ENCODE results near the gene THOC5. TPM values are rescaled to one million over a fixed set of nuclear protein-coding genes. Genes with fewer than 3 reads are reported as not detected.

The THOC5 gene
- total RNA-seq, 3 donors from 2014 or later (not counting 1 experiment from before 2014, with no cell fraction given) = 42.4 to 62.5 (median 52.6) TPM

- H3K27ac Mint-ChIP-seq = no peak overlapping the region
- H3K4me3 Mint-ChIP-seq = no peak overlapping the region
- H3K36me3 Mint-ChIP-seq = no peaks in the 10 kb centered on the region
- Histone ChIP-seq H3K9me3 (ENCODE audit: control insufficient read depth, insufficient read depth, low read length) (no peaks in the 10 kb centered on the region), H3K27ac (ENCODE audit: low read length) (no peak overlapping the region), H3K4me3 (ENCODE audit: low read length) (no peak overlapping the region), H3K4me1 (ENCODE audit: control insufficient read depth, insufficient read depth, low read length) (no peaks in the 10 kb centered on the region), H3K27me3 (ENCODE audit: control insufficient read depth, insufficient read depth, low read length) (no peaks in the 10 kb centered on the region), H3K36me3 (ENCODE audit: control insufficient read depth, insufficient read depth, low read length) (no peaks in the 10 kb centered on the region)
- H3K9me3 Mint-ChIP-seq = no peaks in the 10 kb centered on the region
- ATAC-seq = no peak
- H3K4me1 Mint-ChIP-seq = no peaks in the 10 kb centered on the region
- TF ChIP-seq CTCF (IDR thresholded peaks at IDR 0.05) = no peak
- intact Hi-C loops (cut with micrococcal nuclease) = no loop called here
- WGBS (ENCODE audit: insufficient coverage) = 78% methylated on average over 6 of the region's 6 CpGs
- peaks cover 0 to 3% of the 10 kb centered on the region in 2 donors for H3K27me3 Mint-ChIP-seq (ENCODE audit: low read depth in 2 of 2)
- DNase-seq = no peak
Observed at GRCh38 chr22:29487426-29487986, 66.1 kb downstream of the THOC5 start.

GRCh38 chr22:29485448-29485847 is 68.1 kb downstream of the THOC5 start:
- Histone ChIP-seq H3K36me3 (ENCODE audit: control insufficient read depth, insufficient read depth, low read length) (no peaks in the 10 kb centered on the region), H3K27ac (ENCODE audit: low read length) (no peak overlapping the region), H3K27me3 (ENCODE audit: control insufficient read depth, insufficient read depth, low read length) (peaks cover 4% of the 10 kb centered on the region), H3K4me1 (ENCODE audit: control insufficient read depth, insufficient read depth, low read length) (peaks cover 8% of the 10 kb centered on the region), H3K4me3 (ENCODE audit: low read length) (no peak overlapping the region), H3K9me3 (ENCODE audit: control insufficient read depth, insufficient read depth, low read length) (no peaks in the 10 kb centered on the region)
- intact Hi-C loops (cut with micrococcal nuclease) = no loop called here
- no peak for TF ChIP-seq CTCF (IDR thresholded peaks at IDR 0.05)
- DNase-seq = no peak
- H3K27ac Mint-ChIP-seq = no peak overlapping the region
- H3K9me3 Mint-ChIP-seq = no peaks in the 10 kb centered on the region
- WGBS (ENCODE audit: insufficient coverage) = 93% methylated on average over 8 of the region's 8 CpGs
- peaks cover 12 to 14% of the 10 kb centered on the region in 2 donors for H3K27me3 Mint-ChIP-seq (ENCODE audit: low read depth in 2 of 2)
- no peaks in the 10 kb centered on the region for H3K36me3 Mint-ChIP-seq
- ATAC-seq = no peak
- peaks cover 7% of the 10 kb centered on the region in 2 donors for H3K4me1 Mint-ChIP-seq
- no peak overlapping the region for H3K4me3 Mint-ChIP-seq

- no peak overlapping the region for H3K27ac Mint-ChIP-seq
- Histone ChIP-seq H3K27ac (ENCODE audit: low read length) (no peak overlapping the region), H3K4me1 (ENCODE audit: control insufficient read depth, insufficient read depth, low read length) (peaks cover 13% of the 10 kb centered on the region), H3K4me3 (ENCODE audit: low read length) (no peak overlapping the region), H3K36me3 (ENCODE audit: control insufficient read depth, insufficient read depth, low read length) (no peaks in the 10 kb centered on the region), H3K27me3 (ENCODE audit: control insufficient read depth, insufficient read depth, low read length) (peaks cover 6% of the 10 kb centered on the region), H3K9me3 (ENCODE audit: control insufficient read depth, insufficient read depth, low read length) (no peaks in the 10 kb centered on the region)
- H3K4me3 Mint-ChIP-seq = no peak overlapping the region
- DNase-seq = no peak
- H3K36me3 Mint-ChIP-seq = no peaks in the 10 kb centered on the region
- peaks cover 12 to 17% of the 10 kb centered on the region in 2 donors for H3K27me3 Mint-ChIP-seq (ENCODE audit: low read depth in 2 of 2)
- intact Hi-C loops (cut with micrococcal nuclease) = no loop called here
- no peaks in the 10 kb centered on the region for H3K9me3 Mint-ChIP-seq
- H3K4me1 Mint-ChIP-seq = peaks cover 7% of the 10 kb centered on the region in 2 donors
- 94% methylated on average over 3 of the region's 3 CpGs for WGBS (ENCODE audit: insufficient coverage)
- no peak for TF ChIP-seq CTCF (IDR thresholded peaks at IDR 0.05)
- ATAC-seq = no peak
Observed at GRCh38 chr22:29484642-29485041, 68.9 kb downstream of the THOC5 start.

- Histone ChIP-seq H3K27ac (ENCODE audit: low read length) (no peak overlapping the region), H3K4me1 (ENCODE audit: control insufficient read depth, insufficient read depth, low read length) (peaks cover 17% of the 10 kb centered on the region), H3K36me3 (ENCODE audit: control insufficient read depth, insufficient read depth, low read length) (no peaks in the 10 kb centered on the region), H3K9me3 (ENCODE audit: control insufficient read depth, insufficient read depth, low read length) (no peaks in the 10 kb centered on the region), H3K4me3 (ENCODE audit: low read length) (no peak overlapping the region), H3K27me3 (ENCODE audit: control insufficient read depth, insufficient read depth, low read length) (peaks cover 12% of the 10 kb centered on the region)
- no peak for ATAC-seq
- H3K36me3 Mint-ChIP-seq = no peaks in the 10 kb centered on the region
- 95% methylated on average over 13 of the region's 13 CpGs for WGBS (ENCODE audit: insufficient coverage)
- no peak for DNase-seq
- no peak for TF ChIP-seq CTCF (IDR thresholded peaks at IDR 0.05)
- no peaks in the 10 kb centered on the region for H3K9me3 Mint-ChIP-seq
- H3K4me1 Mint-ChIP-seq = peaks cover 7 to 15% of the 10 kb centered on the region in 2 donors
- intact Hi-C loops (cut with micrococcal nuclease) = no loop called here
- H3K27ac Mint-ChIP-seq = no peak overlapping the region
- H3K4me3 Mint-ChIP-seq = no peak overlapping the region
- H3K27me3 Mint-ChIP-seq (ENCODE audit: low read depth in 2 of 2) = peaks cover 25 to 31% of the 10 kb centered on the region in 2 donors
Observed at GRCh38 chr22:29483254-29483653, 70.3 kb downstream of the THOC5 start.

Measured in natural killer cell (primary cell).